HG03521 (cell line): Measurements from ENCODE around the gene GPX4.

Source experiments
- ATAC-seq: cut with Tn5 transposase; IDR thresholded peaks from one replicate; pipeline ENCODE4 v1.9.1; 2021; ENCODE audit warnings: mild to moderate bottlenecking, moderate library complexity; ENCODE audit not compliant: unreplicated experiment

GPX4 gene, protein sequence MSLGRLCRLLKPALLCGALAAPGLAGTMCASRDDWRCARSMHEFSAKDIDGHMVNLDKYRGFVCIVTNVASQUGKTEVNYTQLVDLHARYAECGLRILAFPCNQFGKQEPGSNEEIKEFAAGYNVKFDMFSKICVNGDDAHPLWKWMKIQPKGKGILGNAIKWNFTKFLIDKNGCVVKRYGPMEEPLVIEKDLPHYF

DNA sequence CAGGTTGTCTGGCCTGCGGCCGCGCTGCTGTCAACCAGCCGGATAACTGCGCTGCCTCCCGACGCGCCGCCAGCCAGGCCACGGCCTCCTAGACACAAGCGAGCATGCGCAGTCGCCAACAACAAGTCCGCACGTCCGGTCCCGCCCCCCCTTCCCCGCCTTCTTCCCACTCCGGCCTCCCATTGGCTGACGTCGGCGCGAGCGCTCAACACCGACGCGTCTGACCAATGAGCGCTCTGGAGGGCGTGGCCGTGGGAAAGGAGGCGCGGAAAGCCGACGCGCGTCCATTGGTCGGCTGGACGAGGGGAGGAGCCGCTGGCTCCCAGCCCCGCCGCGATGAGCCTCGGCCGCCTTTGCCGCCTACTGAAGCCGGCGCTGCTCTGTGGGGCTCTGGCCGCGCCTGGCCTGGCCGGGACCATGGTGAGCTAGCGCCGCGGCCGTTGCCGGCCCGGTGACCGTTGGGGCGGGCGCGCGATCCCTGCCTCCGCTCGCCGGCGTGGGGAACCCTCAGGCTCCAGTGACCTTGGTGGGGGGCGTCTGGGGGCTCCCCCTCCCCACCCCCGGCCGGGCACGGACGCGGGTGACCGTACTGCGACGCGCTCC is at the start of gene GPX4:
Gene GPX4 (plus strand): TSS at position 287 of the 603 bp plus-strand sequence. CDS start 50 bp downstream, at position 337.
- peak; percentile 68 for ATAC-seq

DNA sequence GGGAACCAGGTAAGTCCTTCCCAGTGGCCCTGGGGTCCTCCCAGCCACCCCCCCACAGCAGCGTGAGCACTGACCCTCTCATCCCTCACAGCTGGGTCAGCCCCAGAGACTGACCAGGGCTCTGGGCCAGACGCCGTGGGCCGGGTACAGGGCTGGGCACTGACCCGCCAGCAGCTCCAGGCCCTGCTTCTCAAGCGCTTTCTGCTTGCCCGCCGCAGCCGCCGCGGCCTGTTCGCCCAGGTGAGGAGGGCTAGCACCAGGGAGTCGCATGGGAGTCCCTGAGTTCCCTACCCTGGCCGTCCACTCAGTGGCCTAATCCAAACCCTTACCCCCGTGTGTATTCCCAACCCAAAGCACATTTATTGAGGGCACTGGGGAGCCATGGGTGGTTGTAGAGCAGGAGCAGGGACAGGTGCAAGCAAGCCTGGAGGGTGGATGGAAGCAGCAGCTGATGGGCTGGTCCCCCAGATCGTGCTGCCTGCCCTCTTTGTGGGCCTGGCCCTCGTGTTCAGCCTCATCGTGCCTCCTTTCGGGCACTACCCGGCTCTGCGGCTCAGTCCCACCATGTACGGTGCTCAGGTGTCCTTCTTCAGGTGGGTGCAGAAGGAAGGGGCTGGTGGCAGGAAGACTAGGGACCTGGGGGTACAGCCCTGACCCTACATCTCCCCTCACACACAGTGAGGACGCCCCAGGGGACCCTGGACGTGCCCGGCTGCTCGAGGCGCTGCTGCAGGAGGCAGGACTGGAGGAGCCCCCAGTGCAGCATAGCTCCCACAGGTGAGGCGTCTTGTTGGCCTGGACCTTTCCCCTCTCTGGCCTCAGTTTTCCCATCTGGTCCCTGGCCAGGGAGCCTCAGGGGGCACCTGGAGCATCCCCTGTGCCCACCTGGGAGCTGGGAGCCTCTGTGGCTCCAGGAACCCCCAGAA is 49.4 kb upstream of the GPX4 start:
- no peak for ATAC-seq

DNA sequence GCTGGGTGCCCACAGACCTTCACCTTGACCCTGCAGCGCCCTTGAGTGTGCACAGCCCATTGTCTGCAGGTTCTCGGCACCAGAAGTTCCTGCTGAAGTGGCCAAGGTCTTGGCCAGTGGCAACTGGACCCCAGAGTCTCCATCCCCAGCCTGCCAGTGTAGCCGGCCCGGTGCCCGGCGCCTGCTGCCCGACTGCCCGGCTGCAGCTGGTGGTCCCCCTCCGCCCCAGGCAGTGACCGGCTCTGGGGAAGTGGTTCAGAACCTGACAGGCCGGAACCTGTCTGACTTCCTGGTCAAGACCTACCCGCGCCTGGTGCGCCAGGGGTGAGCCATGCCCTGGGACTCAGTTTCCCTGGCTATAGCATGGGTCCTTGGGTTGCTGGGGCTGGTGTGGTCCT is 48.8 kb upstream of the GPX4 start:
- ATAC-seq: no peak

DNA sequence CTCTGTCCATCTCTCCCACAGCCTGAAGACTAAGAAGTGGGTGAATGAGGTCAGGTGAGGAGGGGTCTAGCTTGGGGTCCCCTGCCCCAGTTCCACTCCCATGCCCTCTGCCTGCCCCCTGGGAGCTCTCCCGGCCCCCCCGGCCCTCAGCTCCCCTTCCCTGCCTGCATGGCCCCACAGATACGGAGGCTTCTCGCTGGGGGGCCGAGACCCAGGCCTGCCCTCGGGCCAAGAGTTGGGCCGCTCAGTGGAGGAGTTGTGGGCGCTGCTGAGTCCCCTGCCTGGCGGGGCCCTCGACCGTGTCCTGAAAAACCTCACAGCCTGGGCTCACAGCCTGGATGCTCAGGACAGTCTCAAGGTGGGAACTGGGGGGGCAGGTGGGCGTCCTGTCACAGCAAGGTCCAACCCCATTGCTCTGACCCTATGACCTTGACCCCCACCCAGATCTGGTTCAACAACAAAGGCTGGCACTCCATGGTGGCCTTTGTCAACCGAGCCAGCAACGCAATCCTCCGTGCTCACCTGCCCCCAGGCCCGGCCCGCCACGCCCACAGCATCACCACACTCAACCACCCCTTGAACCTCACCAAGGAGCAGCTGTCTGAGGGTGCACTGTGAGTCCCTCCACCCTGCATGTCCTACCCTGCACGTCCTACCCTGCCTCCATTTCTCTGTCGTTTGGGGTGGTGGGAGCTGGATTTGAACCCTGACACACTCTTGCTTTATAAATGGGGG is 47.7 kb upstream of the GPX4 start:
- no peak for ATAC-seq

DNA sequence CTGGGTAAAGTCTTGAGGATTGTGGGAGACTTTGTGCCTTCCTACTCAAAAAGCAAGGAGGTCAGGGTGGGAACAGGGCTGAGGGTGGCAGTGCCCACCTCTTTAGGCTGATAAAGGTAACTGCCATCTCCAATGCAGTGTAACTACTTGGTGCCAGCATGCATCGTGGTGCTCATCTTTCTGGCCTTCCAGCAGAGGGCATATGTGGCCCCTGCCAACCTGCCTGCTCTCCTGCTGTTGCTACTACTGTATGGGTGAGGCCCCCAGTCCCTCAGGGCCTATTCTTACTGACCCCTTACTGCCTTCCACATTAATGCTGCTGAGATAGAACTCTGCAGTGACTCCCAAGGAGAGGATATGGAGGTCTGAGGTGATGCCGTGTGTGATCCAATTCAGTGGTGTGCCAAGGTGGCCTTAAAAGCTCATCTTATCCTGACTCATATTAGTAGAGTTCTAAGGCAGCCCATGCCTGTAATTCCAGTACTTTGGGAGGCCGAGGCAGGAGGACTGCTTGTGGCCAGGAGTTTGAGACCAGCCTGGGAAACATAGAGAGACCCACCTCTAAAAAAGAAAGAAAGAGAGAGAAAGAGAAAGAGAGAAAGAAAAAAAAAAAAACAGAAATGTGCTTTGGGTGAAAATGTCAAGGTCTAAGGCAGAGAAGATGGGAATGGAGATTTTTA is 46.5 kb upstream of the GPX4 start:
- no peak for ATAC-seq

DNA sequence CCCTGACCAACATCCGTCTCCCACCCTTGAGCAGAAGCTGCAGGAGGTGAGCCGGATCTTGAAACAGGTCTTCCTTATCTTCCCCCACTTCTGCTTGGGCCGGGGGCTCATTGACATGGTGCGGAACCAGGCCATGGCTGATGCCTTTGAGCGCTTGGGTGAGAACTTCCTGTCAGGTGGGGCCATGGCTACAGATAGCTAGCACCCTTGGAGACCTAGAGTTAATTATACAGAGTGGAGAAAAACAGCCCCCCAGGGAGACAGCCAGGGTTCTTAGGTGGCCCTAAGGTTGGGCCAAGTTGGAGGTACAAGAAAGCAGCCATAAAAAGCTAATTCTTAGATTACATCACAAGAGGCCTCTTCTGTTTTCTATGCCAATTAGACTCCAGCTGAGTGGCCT is 45.7 kb upstream of the GPX4 start:
- no peak for ATAC-seq

DNA sequence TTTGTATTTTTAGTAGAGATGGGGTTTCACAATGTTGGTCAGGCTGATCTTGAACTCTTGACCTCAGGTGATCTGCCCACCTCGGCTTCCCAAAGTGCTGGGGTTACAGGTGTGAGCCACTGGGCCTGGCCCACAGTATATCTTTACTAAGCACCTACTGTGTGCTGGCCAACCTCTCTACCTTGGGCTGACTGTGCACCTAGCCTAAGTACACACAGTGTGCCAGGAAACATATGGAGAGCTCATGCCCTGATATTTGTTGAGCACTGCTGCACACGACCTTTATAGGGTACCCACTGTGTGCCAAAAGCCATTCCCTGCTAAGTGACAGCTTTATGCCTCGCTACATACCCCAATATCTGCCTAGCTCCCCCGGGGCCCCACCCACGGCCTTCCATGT is 43.1 kb upstream of the GPX4 start:
- no peak for ATAC-seq

DNA sequence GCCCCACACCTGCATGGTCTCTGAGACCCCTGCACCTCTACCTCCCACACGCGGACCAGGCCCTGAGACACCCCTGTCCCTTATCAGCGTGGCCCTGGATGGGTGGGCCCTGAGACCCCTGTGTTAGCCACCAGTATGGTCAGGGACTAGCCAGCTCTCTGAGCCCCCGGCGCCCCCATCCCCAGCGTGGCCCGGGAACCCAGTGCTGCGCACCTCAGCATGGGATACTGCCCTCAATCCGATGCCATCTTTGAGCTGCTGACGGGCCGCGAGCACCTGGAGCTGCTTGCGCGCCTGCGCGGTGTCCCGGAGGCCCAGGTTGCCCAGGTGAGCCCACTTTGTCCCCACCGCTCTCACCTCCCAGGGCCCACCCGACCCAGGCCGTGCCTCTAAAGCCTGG is 41.8 kb upstream of the GPX4 start:
- no peak for ATAC-seq

DNA sequence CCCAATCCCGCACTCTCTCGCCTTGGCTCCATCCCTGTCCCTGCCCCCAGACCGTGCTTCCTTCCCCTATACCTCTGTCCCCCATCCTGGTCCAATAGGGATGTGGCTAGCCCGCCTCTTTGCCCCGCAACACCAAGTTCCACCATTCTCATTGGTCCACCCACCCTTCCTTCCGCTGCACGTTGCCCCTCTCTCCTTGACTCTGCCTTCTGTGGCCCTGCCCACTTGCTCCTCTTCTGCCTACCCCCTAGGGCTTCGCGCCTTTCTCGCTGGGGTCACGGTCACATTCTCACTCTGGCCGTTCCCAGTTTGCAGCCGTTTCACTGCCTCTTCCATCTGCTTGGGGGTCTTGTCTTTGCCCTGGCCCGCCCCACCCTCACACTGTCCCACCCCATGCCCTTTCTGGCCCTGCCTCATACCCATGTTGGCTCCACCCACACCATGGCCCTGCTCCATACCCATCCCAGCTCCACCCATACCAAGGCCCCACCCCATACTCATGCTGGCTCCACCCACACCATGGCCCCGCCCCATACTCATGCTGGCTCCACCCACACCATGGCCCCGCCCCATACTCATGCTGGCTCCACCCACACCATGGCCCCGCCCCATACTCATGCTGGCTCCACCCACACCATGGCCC is 41.3 kb upstream of the GPX4 start:
- ATAC-seq: no peak

DNA sequence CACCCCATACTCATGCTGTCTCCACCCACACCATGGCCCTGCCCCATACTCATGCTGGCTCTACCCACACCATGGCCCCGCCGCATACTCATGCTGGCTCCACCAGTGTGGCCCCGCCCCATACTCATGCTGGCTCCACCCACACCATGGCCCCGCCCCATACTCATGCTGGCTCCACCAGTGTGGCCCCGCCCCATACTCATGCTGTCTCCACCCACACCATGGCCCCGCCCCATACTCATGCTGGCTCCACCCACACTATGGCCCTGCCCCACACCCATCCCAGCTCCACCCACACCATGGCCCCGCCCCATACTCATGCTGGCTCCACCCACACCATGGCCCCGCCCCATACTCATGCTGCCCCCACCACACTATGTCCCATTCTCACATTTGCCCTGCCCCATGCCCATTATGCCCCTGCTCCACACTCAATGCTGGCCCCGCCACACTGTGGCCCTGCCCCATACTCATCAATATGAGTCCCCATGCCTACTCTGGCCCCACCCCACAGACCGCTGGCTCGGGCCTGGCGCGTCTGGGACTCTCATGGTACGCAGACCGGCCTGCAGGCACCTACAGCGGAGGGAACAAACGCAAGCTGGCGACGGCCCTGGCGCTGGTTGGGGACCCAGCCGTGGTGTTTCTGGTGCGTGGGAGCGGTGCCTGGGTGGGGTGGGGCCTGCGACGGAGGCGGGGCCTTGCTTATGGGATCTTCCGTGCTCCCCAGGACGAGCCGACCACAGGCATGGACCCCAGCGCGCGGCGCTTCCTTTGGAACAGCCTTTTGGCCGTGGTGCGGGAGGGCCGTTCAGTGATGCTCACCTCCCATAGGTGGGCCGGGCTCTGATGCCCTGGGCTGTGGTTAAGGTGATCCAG is 40.5 kb upstream of the GPX4 start:
- no peak for ATAC-seq

DNA sequence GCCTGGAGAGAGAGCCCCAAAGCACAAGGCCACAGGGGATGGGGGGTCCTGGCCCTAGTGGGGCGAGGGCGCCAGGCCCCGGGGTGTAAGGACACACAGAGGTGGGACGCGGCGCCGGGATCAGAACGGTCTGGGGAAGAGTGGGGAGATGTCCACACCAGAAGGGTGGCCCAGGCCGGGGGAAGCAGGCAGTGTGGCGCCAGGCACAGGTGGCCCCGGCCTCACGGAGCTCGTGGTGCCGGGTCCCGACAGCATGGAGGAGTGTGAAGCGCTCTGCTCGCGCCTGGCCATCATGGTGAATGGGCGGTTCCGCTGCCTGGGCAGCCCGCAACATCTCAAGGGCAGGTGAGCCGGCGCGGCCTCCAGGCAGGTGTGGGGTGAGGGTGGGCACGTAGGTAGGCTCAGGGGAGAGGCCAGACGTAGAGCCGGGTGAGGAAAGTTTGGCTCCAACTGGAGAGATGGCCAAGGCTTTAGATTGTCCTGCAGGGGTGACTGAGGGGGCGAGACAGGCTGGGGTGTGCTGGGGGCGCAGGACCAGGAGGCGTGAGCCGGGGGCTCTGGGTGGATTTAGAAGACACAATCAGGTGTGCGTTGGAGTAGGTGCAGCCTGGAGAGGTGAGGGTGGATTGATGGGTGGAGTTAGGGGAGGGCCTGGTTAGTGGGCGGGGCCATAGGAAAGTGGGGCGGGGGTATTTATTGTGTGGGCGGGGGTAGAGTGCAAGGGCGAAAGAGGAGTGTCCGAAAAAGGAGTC is 39.7 kb upstream of the GPX4 start:
- ATAC-seq: no peak

DNA sequence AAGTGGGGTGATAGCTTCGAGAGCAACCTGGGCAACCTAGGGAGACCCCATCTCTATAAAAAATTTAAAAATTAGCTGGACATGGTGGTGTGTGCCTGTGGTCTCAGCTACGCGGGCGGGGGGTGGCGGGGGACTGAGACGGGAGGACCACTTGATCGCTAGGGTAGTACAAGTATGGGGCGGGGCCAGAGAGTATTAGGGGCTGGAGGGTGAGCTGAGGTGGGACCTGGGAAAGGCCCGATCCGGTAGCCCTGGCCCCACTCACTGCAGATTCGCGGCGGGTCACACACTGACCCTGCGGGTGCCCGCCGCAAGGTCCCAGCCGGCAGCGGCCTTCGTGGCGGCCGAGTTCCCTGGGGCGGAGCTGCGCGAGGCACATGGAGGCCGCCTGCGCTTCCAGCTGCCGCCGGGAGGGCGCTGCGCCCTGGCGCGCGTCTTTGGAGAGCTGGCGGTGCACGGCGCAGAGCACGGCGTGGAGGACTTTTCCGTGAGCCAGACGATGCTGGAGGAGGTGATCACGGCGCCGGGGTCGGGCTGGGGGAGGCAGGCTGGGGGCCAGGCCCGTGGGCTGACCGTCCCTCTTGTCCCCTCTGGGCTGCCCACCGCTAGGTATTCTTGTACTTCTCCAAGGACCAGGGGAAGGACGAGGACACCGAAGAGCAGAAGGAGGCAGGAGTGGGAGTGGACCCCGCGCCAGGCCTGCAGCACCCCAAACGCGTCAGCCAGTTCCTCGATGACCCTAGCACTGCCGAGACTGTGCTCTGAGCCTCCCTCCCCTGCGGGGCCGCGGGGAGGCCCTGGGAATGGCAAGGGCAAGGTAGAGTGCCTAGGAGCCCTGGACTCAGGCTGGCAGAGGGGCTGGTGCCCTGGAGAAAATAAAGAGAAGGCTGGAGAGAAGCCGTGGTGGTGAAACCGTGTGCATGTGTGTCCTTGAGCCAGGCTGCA is 38.9 kb upstream of the GPX4 start:
- ATAC-seq: no peak

DNA sequence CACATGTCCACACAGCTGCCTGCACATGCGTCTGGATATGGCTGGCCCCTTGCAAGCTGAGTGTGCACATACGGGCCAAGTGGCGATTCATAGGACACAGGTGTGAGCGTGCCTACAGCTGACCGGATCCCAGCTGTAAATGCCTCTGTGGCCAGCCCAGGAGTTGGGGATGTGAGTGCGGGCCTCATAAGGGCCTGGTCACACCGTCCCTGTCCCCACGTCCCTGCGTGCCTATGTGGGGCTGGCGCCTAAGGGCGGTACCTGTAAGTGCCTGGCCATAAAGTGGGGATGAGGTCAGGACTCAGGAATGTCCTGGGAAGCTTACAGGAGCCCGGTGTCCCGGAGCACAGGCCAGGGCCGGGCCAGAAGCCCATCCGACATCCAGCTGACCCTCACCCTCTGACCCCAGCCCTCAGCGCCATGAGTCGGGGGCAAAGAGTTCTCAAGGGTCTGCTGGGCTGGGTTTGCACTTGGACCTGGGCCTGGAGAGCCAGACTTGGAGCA is 38.1 kb upstream of the GPX4 start:
- no peak for ATAC-seq

DNA sequence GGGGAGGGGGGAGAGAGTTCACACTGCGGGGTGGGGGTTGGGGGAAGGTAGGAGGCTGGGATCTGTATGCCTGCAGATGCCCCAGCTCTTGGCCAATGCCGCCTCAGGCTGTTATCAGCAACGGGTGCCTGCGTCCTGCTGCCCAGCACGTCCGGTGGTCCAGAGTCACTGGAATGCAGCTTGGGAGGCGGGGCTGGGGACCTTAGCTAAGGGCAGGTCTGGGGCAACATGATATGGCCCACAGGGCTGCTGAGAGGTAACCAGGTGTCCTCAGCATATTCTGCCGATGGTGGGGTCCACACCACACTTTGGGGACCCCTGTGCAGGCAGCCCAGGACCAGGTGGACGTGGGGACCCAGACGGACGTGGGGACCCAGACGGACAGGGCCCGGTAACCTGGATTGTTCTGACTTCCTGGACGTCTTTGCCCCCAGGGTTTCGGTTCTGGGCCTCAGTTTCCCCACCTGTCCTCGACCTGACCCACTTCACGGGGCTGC is 37.5 kb upstream of the GPX4 start:
- no peak for ATAC-seq

DNA sequence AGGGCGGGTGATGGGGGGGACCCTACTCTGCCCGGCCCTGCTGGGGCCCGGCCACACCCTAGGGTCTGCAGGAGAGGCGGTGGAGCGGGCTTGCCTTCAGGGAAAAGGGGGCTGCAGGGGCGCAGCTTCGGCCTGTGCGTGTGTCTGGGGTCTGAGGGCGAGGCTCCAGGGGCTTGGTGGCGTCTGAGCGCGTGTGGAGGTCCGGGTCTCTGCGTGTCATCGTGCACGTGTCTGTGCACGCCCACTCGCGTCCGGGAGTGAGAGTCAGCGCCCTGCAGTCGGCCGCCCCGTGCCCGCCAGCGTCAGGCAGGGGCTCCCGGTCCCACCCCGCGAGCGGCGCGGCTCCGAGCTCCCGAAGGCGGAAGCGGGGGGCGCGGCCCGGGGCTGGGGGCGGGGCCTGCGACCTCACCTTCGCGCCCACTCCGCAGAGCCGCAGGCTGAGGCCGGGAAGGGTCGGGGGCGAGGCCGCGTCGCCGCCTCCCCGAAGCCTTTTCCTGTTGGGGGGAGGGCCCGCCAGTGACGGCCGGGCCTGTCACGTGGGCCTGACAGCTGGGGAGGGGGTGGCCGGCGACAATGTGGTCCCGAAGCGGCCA is 37.0 kb upstream of the GPX4 start, which contains the start of gene ARHGAP45:
Gene ARHGAP45 (plus strand): TSS at position 420 of the 593 bp plus-strand sequence. CDS start 239 bp downstream, outside the sequence.
- peak; percentile 45 for ATAC-seq

DNA sequence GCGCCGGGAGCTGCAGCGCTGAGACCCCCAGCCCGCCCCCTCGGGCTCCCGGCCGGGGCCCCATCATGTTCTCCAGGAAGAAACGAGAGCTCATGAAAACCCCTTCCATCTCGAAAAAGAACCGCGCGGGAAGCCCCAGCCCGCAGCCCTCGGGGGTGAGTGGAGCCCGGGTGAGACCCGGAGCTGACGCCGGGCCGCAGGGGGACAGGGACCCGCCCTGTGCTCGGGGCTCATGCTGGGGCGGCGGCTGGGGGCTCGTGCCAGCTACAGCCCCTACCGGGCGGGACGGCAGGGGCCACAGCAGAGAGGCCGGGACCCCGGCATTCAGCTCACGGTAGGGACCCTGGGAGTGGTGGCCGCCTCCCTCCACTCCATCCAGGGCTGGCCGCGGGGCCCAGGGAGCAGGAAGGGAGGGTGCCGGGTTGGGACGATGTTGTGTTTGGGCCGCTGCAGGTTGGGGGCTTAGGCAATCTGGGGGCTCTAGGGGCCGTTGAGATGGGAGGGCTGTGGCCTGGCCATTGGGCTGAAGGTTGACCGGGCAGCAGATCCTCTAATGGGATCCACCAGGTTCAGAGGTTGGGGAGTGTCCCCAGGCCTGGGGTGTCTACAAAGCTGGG is 36.3 kb upstream of the GPX4 start:
- ATAC-seq: peak; percentile 9
